Activated naive CD8-positive, alpha-beta T cell treated with anti-CD3 and anti-CD28 coated beads for 36 hours (primary cell): ENCODE results near the gene AHNAK2. TPM values are rescaled to one million over a fixed set of nuclear protein-coding genes. Genes with fewer than 3 reads are reported as not detected.

Experiments
- DNase-seq: peaks from one replicate; pipeline ENCODE4 v3.0.0; 2021
- H3K27ac Mint-ChIP-seq: one replicate; pipeline ENCODE4 v1.8.0; 2022; ENCODE audit warnings: mild to moderate bottlenecking, moderate library complexity, mixed read lengths
- H3K27me3 Mint-ChIP-seq: one replicate; pipeline ENCODE4 v1.8.0; 2022; ENCODE audit warnings: mild to moderate bottlenecking, mixed read lengths
- H3K36me3 Mint-ChIP-seq: one replicate; pipeline ENCODE4 v1.8.0; 2021; ENCODE audit warnings: mild to moderate bottlenecking, mixed read lengths
- H3K4me1 Mint-ChIP-seq: one replicate; pipeline ENCODE4 v1.8.0; 2021; ENCODE audit warnings: mixed read lengths
- H3K4me3 Mint-ChIP-seq: one replicate; pipeline ENCODE4 v1.8.0; 2022; ENCODE audit warnings: mild to moderate bottlenecking, moderate library complexity, mixed read lengths
- H3K9me3 Mint-ChIP-seq: one replicate; pipeline ENCODE4 v1.8.0; 2022; ENCODE audit warnings: mixed read lengths
- total RNA-seq, 2 experiments: library from RNA; stranded (reverse); gene quantifications; one replicate each; pipeline ENCODE4 v1.2.3, GENCODE V29; 2021

The AHNAK2 gene
- total RNA-seq, 2 experiments from 2014 or later = 0.02 TPM; not detected in 1

DNA sequence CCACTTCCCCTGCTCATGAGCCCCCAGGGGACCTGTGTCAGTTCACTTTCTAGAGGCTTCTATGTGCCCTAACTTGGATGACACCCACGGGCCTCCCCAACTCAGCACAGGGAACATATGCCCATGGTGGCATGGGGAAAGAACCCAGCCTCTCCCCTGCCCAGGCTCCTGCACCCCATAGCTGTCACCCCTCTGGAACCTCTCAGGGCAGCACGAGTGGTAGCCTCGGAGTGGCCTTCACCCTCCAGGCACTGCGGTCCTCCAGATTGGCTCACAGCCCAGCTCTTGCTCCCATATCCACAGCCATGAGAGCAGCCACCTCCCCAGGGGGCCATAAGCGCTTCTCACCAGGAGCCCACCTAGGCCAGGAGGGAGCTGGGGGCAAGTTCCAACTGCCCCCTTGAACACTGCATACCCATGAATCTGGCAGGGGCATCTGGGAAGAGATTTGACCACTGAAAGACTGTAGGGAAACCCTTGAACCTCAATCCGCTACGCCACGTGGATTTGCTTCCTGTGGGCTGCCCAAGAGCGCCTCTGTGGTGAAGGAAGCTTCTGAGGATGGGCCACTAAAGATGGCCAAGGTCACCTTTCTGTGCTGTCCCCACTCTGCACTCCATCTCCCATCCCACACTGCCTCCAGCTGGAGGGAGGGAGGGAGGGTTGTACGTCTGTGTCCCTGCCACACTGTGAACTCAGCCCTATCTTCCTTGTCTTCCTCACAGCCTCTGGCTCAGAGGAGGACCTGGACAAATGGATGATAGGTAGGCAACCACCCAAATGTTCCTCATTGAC is 41.6 kb downstream of the AHNAK2 start:
- no peak overlapping the region for H3K27ac Mint-ChIP-seq
- peaks cover 29% of the 10 kb centered on the region for H3K27me3 Mint-ChIP-seq
- DNase-seq = no peak
- no peak overlapping the region for H3K4me3 Mint-ChIP-seq
- H3K4me1 Mint-ChIP-seq = no peaks in the 10 kb centered on the region
- no peaks in the 10 kb centered on the region for H3K36me3 Mint-ChIP-seq
- no peaks in the 10 kb centered on the region for H3K9me3 Mint-ChIP-seq

DNA sequence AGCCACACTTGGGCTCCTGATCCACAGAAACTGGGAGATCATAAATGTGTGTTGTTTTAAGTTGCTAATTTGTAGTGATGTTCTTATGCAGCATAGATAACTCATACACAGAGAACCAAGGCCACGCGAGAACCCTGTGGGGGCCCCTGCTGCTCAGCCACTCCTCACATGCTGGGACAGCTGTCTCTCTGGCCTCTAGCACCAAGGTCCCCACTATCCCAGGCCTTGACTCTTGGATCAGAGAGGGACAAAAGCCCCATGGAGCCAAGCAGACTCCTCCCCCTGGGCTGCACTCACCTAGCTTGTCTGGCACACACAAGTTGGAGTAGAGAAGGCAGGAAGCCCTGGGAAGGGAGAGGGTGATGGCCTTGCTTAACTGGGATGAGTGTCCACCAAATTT is 42.2 kb downstream of the AHNAK2 start:
- Mint-ChIP-seq H3K9me3 (no peaks in the 10 kb centered on the region), H3K4me3 (no peak overlapping the region), H3K4me1 (no peaks in the 10 kb centered on the region), H3K27me3 (peaks cover 29% of the 10 kb centered on the region), H3K27ac (no peak overlapping the region), H3K36me3 (no peaks in the 10 kb centered on the region)
- DNase-seq = no peak

DNA sequence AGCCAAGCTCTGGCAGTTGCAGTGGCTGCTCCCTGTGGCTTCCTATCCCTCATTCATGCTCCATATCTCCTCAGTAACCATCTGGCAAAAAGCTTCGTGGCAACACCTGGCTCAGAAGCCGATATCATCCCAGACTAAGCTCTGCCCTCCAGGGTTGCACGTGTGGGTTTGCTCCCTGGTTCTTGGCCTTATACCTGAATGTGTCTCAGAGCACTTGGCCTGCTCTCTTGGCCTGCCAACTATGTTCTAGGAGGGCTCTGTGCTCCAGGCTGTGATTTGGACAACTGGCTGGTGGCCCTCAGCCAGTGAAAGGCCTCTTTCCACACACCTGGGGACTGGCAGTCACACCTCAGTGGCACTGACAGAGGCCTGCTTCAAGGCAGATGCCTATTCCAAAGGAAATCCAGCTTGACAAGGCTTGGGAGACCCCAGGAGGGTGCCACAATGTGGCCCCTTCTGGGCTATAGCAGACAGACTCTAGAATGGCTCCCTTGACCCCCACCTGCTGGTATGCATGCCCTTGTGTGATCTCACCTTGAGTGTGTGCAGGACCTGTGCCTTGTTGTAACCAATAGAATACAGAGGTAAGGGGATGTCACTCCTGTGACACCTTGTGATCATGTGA is 43.0 kb downstream of the AHNAK2 start:
- Mint-ChIP-seq H3K9me3 (no peaks in the 10 kb centered on the region), H3K27me3 (peaks cover 29% of the 10 kb centered on the region), H3K4me1 (no peaks in the 10 kb centered on the region), H3K4me3 (no peak overlapping the region), H3K27ac (no peak overlapping the region), H3K36me3 (no peaks in the 10 kb centered on the region)
- DNase-seq = no peak

DNA sequence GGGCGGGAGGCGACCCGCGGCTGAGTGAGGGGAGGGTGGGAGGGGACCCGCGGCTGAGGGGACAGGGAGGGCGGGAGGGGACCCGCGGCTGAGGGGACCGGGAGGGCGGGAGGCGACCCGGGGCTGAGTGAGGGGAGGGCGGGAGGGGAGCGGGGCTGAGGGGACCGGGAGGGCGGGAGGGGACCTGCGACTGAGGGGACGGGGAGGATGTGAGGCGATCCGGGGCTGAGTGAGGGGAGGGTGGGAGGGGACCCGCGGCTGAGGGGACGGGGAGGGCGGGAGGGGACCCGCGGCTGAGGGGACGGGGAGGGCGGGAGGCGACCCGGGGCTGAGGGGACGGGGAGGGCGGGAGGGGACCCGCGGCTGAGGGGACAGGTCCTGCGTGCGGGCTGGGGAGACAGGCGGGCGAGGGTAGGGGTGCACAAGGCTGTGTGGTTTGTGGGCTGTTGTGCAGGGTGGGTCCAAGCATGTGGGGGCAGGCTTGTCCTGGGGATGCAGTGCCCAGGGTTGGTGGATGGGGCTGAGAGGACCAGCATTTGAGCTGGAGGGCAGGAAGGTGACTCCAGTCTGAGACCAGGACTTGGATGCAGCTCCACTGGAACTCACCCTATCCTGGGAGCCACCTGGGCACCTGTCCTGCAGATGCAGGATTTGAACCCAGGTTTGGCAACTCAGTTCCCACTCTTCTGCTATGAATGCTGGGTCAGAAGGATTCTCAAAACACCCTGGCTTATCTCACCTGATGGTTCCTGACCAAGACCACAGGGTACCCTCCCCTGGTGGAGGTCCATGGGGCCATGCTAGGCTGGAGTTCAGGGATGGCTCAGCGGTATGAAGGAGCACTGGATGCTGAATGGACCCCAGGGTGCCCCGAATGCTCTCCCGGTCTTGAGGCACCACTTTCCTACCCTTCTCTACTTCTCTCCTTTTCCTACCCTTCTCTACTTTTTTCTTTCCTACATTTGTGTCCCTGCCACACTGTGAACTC is 44.1 kb downstream of the AHNAK2 start:
- no peak for DNase-seq
- no peaks in the 10 kb centered on the region for H3K4me1 Mint-ChIP-seq
- no peak overlapping the region for H3K27ac Mint-ChIP-seq
- H3K9me3 Mint-ChIP-seq = no peaks in the 10 kb centered on the region
- H3K4me3 Mint-ChIP-seq = peak overlapping the region; percentile 54
- H3K36me3 Mint-ChIP-seq = no peaks in the 10 kb centered on the region
- peaks cover 29% of the 10 kb centered on the region for H3K27me3 Mint-ChIP-seq

DNA sequence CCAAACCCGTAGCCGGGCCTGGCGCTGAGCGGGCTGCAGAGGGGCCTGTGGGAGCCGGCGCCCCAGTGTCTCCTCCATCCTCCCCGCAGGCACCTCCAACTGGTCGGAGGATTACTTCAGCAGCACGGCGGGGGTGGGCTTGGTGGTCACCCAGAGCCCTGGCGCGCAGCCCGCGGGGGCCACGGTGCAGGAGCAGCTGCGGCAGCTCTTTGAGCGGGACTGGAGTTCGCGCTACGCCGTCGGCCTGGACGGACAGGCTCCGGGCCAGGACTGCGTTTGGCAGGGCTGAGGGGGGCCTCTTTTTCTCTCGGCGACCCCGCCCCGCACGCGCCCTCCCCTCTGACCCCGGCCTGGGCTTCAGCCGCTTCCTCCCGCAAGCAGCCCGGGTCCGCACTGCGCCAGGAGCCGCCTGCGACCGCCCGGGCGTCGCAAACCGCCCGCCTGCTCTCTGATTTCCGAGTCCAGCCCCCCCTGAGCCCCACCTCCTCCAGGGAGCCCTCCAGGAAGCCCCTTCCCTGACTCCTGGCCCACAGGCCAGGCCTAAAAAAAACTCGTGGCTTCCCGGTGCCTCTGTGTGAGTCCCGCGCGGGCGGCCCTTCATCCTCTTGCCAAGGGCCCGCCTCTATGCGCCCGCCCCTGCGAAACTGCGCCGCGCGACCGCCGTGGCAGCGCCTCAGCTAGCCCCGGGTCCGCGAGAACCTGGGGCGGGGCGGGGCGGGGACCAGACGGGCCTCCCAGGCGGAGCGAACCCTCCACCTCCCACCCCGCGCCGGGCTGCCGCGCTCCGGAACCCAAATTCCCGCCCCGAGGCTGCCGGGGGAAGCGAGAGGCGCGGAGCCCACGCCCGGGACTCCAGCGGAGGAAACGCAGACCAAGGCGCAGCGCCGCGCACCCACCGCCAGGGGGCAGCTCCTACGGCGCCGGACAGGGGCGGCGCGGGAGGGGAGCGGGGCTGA is 45.2 kb downstream of the AHNAK2 start:
- Mint-ChIP-seq H3K27me3 (peaks cover 22% of the 10 kb centered on the region), H3K4me1 (no peaks in the 10 kb centered on the region), H3K27ac (no peak overlapping the region), H3K36me3 (no peaks in the 10 kb centered on the region), H3K9me3 (no peaks in the 10 kb centered on the region), H3K4me3 (peak overlapping the region; percentile 52)
- DNase-seq = peak; percentile 87

DNA sequence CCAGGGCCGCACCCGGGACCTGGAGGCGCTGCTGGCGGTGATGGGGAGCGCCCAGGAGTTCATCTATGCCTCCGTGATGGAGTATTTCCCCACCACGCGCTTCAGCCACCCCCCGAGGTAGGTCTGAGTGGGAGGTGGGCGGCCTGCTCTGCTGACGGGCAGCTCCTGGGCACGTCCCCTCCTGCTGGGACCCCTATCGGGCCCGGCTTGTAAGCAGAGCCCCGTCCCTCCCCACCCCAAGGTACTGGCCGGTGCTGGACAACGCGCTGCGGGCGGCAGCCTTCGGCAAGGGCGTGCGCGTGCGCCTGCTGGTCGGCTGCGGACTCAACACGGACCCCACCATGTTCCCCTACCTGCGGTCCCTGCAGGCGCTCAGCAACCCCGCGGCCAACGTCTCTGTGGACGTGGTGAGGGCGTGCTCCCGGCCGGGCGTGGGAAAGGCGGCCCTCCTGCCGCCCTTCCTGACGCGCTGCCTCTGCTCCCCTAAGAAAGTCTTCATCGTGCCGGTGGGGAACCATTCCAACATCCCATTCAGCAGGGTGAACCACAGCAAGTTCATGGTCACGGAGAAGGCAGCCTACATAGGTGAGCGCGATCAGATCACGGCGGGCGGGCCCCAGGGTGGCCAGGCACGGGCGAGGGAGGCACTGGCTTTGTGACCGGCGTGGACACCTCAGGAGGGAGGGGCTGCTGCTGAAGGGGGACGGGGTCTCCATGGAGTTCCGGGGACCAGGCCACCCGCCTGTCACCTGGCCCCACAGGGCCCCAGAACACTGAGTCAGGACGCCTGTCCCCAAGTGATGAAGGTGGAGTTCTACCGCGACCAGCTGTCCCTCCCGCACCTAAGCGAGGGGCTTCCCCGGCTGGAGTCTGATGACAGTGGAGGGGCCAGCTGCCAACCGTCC is 46.2 kb downstream of the AHNAK2 start:
- Mint-ChIP-seq H3K4me3 (no peak overlapping the region), H3K9me3 (no peaks in the 10 kb centered on the region), H3K36me3 (no peaks in the 10 kb centered on the region), H3K27ac (no peak overlapping the region), H3K27me3 (peaks cover 22% of the 10 kb centered on the region), H3K4me1 (no peaks in the 10 kb centered on the region)
- no peak for DNase-seq

DNA sequence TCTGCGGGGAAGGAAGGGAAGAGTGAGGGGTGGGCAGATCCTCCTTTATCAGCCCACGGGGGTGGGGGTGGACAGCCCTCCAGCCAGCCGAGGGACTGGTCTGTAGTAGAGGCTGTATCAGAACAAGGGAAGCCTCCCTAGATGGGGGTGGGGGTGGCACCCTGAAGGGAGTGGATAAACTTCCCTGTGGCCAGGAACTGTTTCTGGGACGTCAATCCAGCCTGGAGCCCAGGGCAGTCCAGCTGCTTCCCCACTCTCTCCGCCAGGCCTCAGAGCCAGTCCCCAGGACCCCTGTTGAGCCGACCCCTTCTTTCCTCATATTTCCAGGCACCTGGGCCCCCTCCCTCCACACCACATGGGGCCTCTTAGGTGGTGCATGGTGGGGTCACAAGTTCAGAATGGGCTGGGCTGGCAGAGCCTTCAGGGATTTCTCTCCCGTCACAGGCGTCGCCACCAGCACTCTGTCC is 46.8 kb downstream of the AHNAK2 start:
- H3K27ac Mint-ChIP-seq = no peak overlapping the region
- H3K27me3 Mint-ChIP-seq = peaks cover 22% of the 10 kb centered on the region
- no peak overlapping the region for H3K4me3 Mint-ChIP-seq
- peaks cover 6% of the 10 kb centered on the region for H3K4me1 Mint-ChIP-seq
- DNase-seq = no peak
- no peaks in the 10 kb centered on the region for H3K36me3 Mint-ChIP-seq
- H3K9me3 Mint-ChIP-seq = no peaks in the 10 kb centered on the region

DNA sequence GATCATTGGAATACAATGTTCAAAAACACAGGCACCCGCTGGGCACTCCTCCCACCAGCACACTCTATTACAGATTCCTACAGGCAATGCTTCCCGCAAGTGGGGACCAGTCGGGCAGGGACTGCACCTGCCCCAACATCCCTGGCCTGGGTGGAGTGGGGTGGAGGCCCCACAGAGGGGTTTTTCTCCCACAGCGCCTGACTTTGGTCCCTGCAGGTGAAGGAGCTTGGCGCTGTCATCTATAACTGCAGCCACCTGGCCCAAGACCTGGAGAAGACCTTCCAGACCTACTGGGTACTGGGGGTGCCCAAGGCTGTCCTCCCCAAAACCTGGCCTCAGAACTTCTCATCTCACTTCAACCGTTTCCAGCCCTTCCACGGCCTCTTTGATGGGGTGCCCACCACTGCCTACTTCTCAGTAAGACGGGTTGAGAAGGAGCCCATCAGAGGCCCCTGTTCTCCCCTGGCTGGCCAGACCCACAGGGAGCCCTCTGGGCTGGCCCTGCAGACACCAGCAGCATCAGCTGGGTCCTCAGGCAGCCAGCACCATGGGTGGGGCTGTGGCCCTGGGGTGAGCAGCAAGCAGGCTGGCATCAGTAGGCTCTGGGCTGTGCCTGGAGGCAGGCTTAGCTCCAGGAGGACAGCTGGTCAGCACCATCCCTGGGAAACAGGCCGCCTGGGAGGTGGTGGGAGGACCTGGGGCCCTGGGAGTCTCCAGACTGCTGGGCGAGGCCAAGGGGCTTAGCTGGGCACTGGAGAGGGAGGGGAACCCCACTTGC is 47.5 kb downstream of the AHNAK2 start:
- H3K27me3 Mint-ChIP-seq = peaks cover 20% of the 10 kb centered on the region
- no peak overlapping the region for H3K4me3 Mint-ChIP-seq
- H3K9me3 Mint-ChIP-seq = no peaks in the 10 kb centered on the region
- H3K4me1 Mint-ChIP-seq = peaks cover 6% of the 10 kb centered on the region
- DNase-seq = no peak
- no peaks in the 10 kb centered on the region for H3K36me3 Mint-ChIP-seq
- no peak overlapping the region for H3K27ac Mint-ChIP-seq

DNA sequence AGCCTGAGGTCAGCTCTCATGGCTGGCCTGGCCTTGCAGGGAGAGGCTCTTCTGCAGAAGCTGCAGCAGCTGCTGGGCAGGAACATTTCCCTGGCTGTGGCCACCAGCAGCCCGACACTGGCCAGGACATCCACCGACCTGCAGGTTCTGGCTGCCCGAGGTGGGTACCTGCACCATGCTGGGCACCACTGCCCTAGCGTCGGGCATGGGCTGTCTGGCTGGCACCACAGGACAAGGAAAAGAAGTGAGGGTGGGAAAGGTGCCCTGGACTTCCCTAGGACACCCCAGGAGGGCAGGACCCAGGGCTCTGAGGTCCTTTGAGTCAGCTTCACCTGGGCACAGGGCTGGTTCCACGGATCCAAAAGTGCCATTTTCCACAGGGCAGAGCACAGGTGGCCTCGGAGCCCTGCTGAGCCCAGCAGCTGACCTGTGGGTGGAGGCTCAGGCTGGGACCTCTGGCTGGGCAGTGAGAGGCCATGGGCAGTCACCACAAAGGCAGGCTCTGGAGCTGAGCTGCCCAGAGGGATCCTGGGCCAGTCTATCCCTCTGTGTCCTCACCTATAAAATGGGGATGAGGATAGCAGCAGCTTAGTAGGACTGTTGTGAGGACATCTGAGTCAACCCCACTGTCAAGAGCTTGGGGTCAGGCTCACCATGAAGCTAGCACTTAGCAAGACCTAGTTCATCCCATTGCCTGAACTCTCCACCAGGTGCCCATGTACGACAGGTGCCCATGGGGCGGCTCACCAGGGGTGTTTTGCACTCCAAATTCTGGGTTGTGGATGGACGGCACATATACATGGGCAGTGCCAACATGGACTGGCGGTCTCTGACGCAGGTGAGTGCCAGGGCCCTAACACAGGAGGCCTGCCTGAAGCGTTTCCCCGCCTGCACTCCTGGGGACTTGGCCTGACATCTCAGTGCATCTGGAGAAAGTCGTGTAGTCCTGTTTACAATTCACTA is 48.6 kb downstream of the AHNAK2 start:
- peaks cover 6% of the 10 kb centered on the region for H3K4me1 Mint-ChIP-seq
- H3K27me3 Mint-ChIP-seq = peaks cover 14% of the 10 kb centered on the region
- no peaks in the 10 kb centered on the region for H3K9me3 Mint-ChIP-seq
- DNase-seq = no peak
- no peaks in the 10 kb centered on the region for H3K36me3 Mint-ChIP-seq
- H3K27ac Mint-ChIP-seq = no peak overlapping the region
- H3K4me3 Mint-ChIP-seq = no peak overlapping the region

DNA sequence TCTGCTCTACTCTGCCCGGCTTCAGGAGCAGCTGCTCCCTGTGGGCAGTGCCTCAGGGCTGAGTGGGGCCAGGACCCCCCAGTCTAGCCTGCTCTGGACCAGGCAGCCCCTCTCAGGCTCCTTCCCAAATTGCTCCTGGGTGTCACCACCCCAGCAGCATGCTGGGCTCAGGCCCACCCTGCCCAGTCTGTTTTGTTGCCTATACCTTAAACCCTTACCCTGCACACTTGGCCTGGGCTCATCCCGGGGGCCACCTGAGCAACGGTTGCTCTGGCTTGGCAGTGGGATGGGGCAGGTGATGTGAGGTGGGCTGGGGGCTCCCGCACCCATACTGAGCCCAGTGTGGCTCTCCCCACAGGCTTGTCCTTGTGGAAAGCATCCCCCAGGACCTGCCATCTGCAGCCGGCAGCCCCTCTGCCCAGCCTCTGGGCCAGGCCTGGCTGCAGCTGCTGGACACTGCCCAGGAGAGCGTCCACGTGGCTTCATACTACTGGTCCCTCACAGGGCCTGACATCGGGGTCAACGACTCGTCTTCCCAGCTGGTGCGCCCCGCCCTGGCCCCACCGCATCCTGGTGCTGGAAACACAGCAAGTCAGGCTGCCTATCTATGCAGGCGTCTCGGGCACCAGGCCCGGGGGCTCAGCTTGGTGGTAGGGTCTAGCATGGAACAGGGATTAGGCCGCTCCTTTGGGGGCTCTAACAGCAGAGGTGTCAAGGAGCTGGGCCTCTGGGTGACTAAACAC is 49.6 kb downstream of the AHNAK2 start:
- no peak for DNase-seq
- Mint-ChIP-seq H3K27me3 (peaks cover 8% of the 10 kb centered on the region), H3K9me3 (peaks cover 2% of the 10 kb centered on the region), H3K4me3 (no peak overlapping the region), H3K36me3 (no peaks in the 10 kb centered on the region), H3K27ac (no peak overlapping the region), H3K4me1 (peaks cover 6% of the 10 kb centered on the region)

DNA sequence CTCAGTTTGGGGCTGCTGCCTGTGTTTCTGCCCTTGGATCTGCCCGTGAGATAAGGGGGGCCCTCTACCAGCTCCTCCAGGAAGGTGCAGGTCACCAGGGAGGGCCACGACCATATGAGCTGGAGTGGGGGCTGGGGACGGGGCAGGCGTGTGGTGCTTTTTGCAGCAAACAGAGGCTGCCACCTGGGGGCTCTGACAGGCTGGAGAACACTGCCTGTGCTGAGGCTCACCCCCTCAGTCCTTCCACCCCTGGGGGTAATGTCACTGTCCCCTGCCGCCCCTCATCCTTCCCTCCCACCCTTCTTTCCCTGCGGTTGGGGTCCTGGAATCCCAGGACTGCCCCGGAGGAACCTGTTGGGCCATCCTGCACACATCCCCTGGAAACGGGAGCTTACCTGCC is 50.3 kb downstream of the AHNAK2 start:
- H3K4me1 Mint-ChIP-seq = peaks cover 6% of the 10 kb centered on the region
- no peak overlapping the region for H3K27ac Mint-ChIP-seq
- no peak overlapping the region for H3K4me3 Mint-ChIP-seq
- no peak for DNase-seq
- H3K36me3 Mint-ChIP-seq = no peaks in the 10 kb centered on the region
- H3K9me3 Mint-ChIP-seq = peaks cover 2% of the 10 kb centered on the region
- H3K27me3 Mint-ChIP-seq = peaks cover 8% of the 10 kb centered on the region
